ENCODE results near the gene PPP1R26.

Gene PPP1R26

GRCh38 chr9:135503371-135504261 lies 24.0 kb downstream of the PPP1R26 start:
- TF ChIP-seq MAX (IDR thresholded peaks at IDR 0.05; ENCODE audit: low read depth, low read length) (no peak), MYC (IDR thresholded peaks at IDR 0.05; ENCODE audit: low read depth, low read length) (no peak), POLR2A (IDR thresholded peaks at IDR 0.05; ENCODE audit: extremely low read depth, insufficient read length) (no peak), CTCF (IDR thresholded peaks at IDR 0.05; ENCODE audit: low read depth, low read length) (no peak)
- DNase-seq (ENCODE audit: low read depth), result no peak
- H3K4me3 ChIP-seq (ENCODE audit: low read depth, low read length), result no peak overlapping the region

- DNase-seq (ENCODE audit: low read depth), result peak; percentile 73
- peak; percentile 24; the same call in 1 of the 2 replicates for TF ChIP-seq MYC (IDR thresholded peaks at IDR 0.05; ENCODE audit: low read depth, low read length)
- no peak for TF ChIP-seq POLR2A (IDR thresholded peaks at IDR 0.05; ENCODE audit: extremely low read depth, insufficient read length)
- 0 out of 2 replicates have a peak, but pooled peaks have one; percentile 14 for TF ChIP-seq MAX (IDR thresholded peaks at IDR 0.05; ENCODE audit: low read depth, low read length)
- peak; percentile 60 for TF ChIP-seq CTCF (IDR thresholded peaks at IDR 0.05; ENCODE audit: low read depth, low read length)
- H3K4me3 ChIP-seq (ENCODE audit: low read depth, low read length), result no peak overlapping the region
These were observed 25.0 kb downstream of the PPP1R26 start for GRCh38 chr9:135504262-135505243.

- no peak for DNase-seq (ENCODE audit: low read depth)
- H3K4me3 ChIP-seq (ENCODE audit: low read depth, low read length), result no peak overlapping the region
- TF ChIP-seq MAX (IDR thresholded peaks at IDR 0.05; ENCODE audit: low read depth, low read length), result no peak
- no peak for TF ChIP-seq MYC (IDR thresholded peaks at IDR 0.05; ENCODE audit: low read depth, low read length)
- TF ChIP-seq CTCF (IDR thresholded peaks at IDR 0.05; ENCODE audit: low read depth, low read length), result no peak
- TF ChIP-seq POLR2A (IDR thresholded peaks at IDR 0.05; ENCODE audit: extremely low read depth, insufficient read length), result no peak
These were observed 26.0 kb downstream of the PPP1R26 start for GRCh38 chr9:135505406-135506187.

- H3K4me3 ChIP-seq (ENCODE audit: low read depth, low read length), result no peak overlapping the region
- no peak for TF ChIP-seq MYC (IDR thresholded peaks at IDR 0.05; ENCODE audit: low read depth, low read length)
- no peak for TF ChIP-seq POLR2A (IDR thresholded peaks at IDR 0.05; ENCODE audit: extremely low read depth, insufficient read length)
- no peak for TF ChIP-seq MAX (IDR thresholded peaks at IDR 0.05; ENCODE audit: low read depth, low read length)
- no peak for TF ChIP-seq CTCF (IDR thresholded peaks at IDR 0.05; ENCODE audit: low read depth, low read length)
- DNase-seq (ENCODE audit: low read depth), result no peak
These were observed 26.9 kb downstream of the PPP1R26 start for GRCh38 chr9:135506327-135507103.

Data from NB4 (cell line).